PC-9 (cell line): ENCODE measurements around the gene POLD1.

Experiments used
- EZH2 ChIP-seq: fragments of 200-600 bp; sonication (generic); IDR thresholded peaks from 2 replicates; pipeline ENCODE4 v1.8.0; 2017; ENCODE audit warnings: antibody characterized with exemption, low read depth
- TF ChIP-seq, protein P1 (sequence below): fragments of 200-600 bp; sonication (generic); conservative IDR thresholded peaks from 2 replicates; pipeline ENCODE4 v1.6.1; 2017; ENCODE audit warnings: mixed run types, antibody characterized with exemption, mild to moderate bottlenecking, moderate library complexity

- TF ChIP-seq, protein P1, sequence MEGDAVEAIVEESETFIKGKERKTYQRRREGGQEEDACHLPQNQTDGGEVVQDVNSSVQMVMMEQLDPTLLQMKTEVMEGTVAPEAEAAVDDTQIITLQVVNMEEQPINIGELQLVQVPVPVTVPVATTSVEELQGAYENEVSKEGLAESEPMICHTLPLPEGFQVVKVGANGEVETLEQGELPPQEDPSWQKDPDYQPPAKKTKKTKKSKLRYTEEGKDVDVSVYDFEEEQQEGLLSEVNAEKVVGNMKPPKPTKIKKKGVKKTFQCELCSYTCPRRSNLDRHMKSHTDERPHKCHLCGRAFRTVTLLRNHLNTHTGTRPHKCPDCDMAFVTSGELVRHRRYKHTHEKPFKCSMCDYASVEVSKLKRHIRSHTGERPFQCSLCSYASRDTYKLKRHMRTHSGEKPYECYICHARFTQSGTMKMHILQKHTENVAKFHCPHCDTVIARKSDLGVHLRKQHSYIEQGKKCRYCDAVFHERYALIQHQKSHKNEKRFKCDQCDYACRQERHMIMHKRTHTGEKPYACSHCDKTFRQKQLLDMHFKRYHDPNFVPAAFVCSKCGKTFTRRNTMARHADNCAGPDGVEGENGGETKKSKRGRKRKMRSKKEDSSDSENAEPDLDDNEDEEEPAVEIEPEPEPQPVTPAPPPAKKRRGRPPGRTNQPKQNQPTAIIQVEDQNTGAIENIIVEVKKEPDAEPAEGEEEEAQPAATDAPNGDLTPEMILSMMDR: no peak
- TF ChIP-seq EZH2: no peak
These were observed 43.9 kb downstream of the POLD1 start for GRCh38 chr19:50427997-50428425.
